ENCODE results near the gene STAG1.
"Not testable (repeated sequence)": the region's sequence is repeated elsewhere in the genome, so short reads cannot be mapped to it uniquely, and the experiment has no call there.

The STAG1 gene

GRCh38 chr3:136642711-136643110 lies 109.5 kb downstream of the STAG1 start:
- no peak for DNase-seq

- no peak for DNase-seq
Measured at GRCh38 chr3:136639069-136639468, 113.1 kb downstream of the STAG1 start.

DNA sequence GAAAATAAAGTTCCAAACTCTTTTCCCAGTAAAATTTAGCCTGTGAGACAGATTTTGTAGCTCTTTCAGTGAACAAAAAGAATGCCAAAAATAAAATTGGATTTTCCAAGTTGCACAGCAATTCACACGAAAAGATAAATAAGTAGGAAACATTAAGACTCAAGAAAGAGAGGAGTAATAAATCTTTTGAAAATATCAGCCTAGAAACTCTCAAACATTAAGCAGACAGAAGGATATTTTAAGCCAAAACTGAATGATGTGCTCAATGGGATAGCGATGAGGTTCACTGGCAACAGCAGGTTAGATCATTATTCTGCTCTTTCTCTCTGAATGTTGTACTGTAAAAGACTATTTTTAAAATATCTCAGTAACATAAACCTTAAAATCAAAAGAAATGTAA lies 115.0 kb downstream of the STAG1 start:
- no peak for DNase-seq

DNA sequence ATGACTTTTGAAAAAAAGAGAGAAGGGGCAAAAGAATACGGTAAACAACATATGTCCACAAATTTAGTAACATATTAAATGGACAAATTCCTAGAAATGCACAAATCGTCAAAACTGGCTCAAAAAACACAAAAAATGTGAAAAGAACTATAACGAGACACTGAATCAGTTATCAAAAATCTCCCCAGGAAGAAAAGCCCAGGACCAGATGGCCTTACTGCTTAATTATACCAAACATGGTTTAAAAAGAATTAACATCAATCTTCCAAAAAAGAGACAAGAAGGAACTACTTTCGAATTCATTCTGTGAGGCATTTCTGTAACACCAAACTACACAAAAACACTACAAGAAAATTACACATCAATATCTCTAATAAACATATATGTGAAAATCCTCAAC lies 117.4 kb downstream of the STAG1 start:
- DNase-seq = no peak

DNA sequence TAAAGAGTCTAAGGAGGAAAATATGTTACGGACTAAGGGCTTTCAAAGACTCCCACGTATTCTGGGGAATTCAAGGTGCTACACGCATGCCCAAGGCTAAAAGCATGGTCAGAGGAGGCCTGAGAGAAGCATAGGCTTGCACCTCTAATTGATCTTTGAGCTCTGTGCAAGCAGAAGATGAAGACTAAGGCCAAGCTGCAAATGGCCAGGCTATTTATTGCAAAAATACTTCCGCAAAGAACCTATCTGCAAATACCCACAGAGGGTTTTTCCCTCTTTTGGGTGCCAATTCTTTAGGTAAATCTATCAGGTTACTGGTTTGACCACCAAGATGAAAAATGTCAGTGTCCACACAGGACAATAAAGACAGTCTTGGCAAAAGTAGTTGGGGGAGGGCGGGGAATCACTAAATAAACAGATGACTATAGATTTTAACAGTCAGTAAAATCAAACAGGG lies 119.5 kb downstream of the STAG1 start:
- DNase-seq = no peak

- no peak for DNase-seq
Measured at GRCh38 chr3:136631424-136631823, 120.8 kb downstream of the STAG1 start.

GRCh38 chr3:136630915-136631314 lies 121.3 kb downstream of the STAG1 start:
- DNase-seq = no peak

DNA sequence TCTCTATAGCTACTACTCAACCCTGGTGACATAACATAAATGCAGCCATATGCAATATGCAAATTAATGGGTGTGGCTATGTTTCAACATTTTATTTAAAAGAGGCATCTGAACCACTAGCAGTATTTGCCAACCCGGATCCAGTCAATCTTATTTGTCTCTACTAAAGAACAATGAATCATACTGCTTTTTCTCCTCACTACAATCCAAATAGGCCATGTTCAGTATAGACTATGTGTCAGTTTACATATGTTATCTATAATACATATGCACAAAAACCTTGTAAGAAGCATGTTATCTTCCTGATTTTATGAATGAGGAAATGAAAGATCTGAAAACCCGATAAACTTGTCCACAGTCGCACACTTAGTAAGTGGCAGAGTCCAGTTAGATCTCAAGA lies 125.7 kb downstream of the STAG1 start:
- no peak for DNase-seq

- peak; percentile 9 for DNase-seq
Measured at GRCh38 chr3:136624894-136625815, 127.0 kb downstream of the STAG1 start.

DNA sequence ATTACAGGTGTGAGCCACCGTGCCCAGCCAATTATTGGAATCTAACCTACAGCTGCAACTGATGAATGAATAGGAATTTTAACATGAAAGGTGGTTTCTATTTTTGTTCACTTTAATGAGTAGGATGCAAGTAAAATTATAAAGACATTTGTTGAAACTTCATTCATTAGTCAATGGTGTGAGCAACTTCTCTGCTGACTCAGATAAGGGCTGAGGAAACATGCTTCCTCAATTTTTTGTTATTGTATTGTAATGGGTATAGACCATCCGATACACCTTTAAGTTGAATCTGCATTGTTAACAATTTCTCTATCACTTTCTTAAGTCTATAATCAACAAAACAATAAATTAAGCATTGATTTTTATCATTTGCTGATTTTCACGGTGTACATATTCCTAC lies 127.8 kb downstream of the STAG1 start:
- DNase-seq = no peak

GRCh38 chr3:136621628-136622027 lies 130.6 kb downstream of the STAG1 start:
- no peak for DNase-seq

DNA sequence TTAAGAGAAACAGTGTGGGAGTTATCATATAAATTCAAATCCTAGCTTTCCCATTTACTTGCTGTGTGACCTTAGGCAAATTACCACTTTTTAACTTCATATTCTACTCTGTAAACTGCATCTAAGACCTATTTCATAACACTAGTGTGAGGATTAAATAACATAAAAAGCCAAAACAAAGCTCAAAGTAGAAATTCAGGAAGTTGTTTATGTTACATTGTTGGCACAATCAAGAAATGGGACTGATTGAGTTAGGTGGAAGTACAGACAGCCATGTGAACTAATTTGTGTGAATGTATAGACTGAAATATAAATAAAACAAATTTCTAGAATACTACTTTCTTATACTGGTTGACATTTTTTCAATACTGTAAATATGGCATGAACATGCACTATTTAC lies 131.7 kb downstream of the STAG1 start:
- DNase-seq = no peak

- not testable (repeated sequence) for DNase-seq
Measured at GRCh38 chr3:136617969-136618525, 134.1 kb downstream of the STAG1 start.

DNA sequence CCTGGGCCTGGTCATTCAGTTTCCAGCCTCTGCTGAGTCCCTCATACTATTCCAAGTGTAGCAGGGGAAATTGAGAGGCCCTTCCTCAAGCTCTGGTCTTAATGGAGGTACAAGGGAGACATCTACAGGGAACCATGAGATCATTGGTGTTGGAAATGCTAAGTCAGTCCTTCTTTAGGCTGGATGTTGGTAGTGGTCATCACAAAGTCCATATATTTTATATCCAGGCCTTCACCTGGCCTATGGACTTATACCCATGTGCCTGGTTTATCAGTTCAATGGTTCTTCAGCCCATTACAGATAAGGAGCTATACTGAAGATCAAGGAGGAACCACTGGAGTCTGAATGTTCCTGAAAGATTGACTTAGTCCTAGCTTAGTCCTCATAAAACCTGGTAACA lies 135.0 kb downstream of the STAG1 start:
- no peak for DNase-seq

GRCh38 chr3:136612512-136612911 lies 139.7 kb downstream of the STAG1 start:
- DNase-seq = no peak

DNA sequence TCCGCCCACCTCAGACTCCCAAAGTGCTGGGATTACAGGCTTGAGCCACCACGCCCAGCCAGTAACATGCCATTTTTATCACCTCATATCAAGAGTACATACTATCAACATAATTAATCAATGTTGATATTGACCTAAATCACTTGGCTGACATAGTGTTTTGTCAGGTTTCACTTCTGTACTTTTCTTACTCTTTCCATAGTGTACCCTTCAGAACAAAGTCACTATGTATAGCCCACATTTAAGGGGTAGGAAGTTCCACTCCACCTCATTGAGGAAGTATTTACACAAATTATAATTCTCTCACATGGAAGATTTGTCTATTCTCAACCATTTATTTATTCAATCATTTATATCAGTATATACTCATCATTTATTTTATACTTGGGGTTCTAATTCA lies 145.2 kb downstream of the STAG1 start:
- no peak for DNase-seq

- DNase-seq = not testable (repeated sequence)
Measured at GRCh38 chr3:136606216-136606615, 146.0 kb downstream of the STAG1 start.

- DNase-seq = no peak
Measured at GRCh38 chr3:136604961-136605360, 147.2 kb downstream of the STAG1 start.

DNA sequence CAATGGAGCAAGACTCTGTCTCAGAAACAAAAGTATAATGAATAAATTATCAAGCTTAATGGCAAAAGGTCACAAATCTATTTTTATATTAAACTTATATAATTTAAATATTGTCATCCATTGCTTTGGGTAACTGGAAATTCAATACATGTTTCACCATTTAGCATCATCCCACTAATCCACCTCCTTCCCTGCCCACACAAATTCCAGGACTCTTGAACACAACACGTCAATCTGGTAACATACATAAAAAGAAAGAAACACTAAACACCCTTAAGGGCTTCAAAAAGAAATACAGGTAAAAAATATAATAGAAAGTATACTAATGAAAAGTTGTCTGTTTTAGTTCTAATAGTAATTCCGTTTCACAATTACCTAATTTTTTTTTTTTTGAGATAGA lies 149.4 kb downstream of the STAG1 start:
- DNase-seq = no peak

GRCh38 chr3:136595913-136596697 lies 156.1 kb downstream of the STAG1 start:
- no peak for DNase-seq

DNA sequence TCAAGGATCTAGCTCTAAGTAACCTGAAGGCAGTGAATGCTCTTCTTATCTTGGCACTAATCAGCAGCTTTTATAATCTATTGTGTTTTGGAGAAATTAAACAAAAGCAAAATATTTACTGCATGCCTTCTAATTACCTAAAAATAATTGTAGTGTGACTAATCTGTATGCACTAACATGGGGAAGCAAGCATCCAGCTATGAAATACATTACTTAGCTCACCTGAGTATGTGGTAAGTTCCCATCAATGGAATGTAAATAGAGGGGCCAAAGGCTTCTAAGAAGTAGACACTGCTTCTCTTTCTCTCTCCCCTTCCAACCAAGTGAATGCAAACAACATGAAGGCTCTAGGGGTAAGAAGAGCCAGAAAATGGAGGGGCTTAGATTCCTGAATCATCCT lies 165.6 kb downstream of the STAG1 start:
- no peak for DNase-seq

- no peak for DNase-seq
Measured at GRCh38 chr3:136584728-136585127, 167.4 kb downstream of the STAG1 start.

DNA sequence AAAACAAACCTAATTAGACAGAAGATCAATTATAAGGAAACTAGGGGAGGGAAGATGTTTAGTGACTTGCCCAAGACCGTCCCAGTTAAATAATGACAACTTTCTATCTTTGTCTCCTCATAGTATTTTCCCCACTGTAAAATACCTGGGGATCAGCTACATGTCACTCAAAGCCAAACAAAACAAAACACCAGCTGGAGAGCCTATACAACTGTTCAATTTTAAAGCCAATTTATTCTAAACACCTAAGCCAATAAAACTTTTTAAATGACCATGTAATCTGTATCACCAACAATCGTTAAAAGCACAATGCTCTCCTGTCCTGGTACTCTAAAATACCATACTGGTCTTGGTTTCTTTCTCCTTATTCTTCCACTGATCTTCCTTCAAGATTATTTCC lies 168.4 kb downstream of the STAG1 start:
- no peak for DNase-seq

DNA sequence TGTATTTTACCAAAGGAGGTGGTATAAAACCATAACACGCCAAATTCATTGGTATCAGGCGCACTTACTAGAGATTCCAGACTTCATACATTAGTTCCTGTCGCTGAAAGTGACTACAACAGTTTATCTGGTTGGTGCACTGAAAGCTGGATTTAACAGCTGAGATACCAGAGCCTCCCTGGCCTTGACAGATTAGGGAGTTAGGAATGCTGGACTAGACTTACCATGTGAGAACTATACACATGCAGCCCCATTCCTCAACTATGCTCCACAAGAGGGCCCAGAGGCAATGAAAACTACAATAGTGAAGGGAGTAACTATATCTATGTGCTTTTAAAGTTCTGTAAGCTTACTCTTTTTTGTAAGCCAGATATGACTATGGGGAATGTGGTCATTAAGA lies 174.4 kb downstream of the STAG1 start:
- DNase-seq = no peak

Data from 8988T (cell line).